Left kidney (tissue), 2 donors: Measurements from ENCODE around the gene ENDOD1. TPM values are rescaled to one million over a fixed set of nuclear protein-coding genes. Genes with fewer than 3 reads are reported as not detected.

ENCODE experiments used
- DNase-seq: peaks from one replicate; pipeline ENCODE4 v3.0.0-alpha.2; 2013
- polyA plus RNA-seq: library from polyadenylated mRNA; unstranded; fragments of 120-200 nt; gene quantifications from one replicate; pipeline ENCODE4 v1.2.1, GENCODE V29; 2013; ENCODE audit not compliant: insufficient read length

Gene ENDOD1
- polyA plus RNA-seq, 1 donor, result 19.8 TPM

DNA sequence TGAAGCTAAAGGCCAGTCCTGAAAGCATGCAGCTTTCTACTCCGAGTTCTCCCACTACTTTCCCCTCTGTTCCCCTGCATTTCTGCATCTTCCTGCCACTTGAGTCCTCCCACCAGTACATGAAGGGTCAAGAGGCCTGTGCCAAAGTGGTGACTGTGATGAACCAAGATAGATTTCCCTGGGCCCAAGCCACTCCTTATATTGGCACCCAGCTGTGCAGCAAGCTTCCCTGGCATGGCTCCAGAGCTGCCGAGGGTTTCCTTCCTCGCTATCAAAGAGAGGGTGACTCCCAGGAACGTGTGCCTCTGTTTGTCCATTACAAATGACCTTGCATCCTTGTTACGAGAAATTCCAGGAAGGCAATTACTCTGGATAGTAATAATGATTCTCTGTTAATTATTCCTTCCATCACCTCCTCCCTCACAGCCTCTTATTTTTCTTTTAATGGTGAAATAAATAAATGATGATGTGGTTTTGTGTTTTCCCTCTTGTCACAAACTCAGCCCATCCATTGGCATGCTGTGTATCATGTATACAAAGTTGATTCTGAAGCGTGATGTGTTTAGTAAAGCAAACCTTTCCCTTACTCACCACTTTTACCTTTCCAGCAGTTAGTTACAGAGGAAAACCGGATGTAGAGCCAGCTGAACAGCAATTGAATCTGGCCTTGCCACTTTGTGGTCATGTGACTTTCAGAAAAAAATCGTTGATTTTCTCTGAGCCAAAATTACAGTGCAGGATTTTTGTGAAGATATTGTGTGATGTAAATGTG, 14.7 kb upstream of the ENDOD1 start:
- no peak for DNase-seq

- no peak for DNase-seq
Measured at GRCh38 chr11:95076416-95076815, 13.2 kb upstream of the ENDOD1 start.

- DNase-seq, result no peak
Measured at GRCh38 chr11:95076981-95077380, 12.7 kb upstream of the ENDOD1 start.

GRCh38 chr11:95078526-95078925, 11.1 kb upstream of the ENDOD1 start:
- no peak for DNase-seq

DNA sequence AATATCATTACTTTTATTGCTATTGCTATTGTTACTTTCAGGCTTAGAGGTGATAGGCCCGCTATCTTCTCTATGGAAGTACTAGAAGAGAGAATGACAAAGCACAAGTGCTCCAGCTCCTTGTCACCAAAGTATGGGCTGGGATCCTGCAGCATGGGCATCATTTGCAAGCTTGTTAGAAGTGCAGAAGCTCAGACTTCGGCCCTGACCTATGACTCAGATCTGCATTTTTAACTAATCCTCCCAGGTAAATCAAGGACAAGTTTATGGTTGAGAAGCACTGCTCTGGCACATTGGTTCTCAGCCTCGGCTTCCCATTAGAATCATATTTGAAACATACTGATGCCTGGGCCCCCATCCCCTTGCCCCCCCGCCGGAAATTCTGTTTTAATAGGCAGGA, 8.6 kb upstream of the ENDOD1 start:
- DNase-seq, result no peak

- no peak for DNase-seq
Measured at GRCh38 chr11:95081412-95081811, 8.2 kb upstream of the ENDOD1 start.

- no peak for DNase-seq
Measured at GRCh38 chr11:95082576-95083001, 7.1 kb upstream of the ENDOD1 start.

GRCh38 chr11:95084509-95084908, 5.1 kb upstream of the ENDOD1 start:
- no peak for DNase-seq

GRCh38 chr11:95085117-95085816, 4.4 kb upstream of the ENDOD1 start:
- no peak for DNase-seq

DNA sequence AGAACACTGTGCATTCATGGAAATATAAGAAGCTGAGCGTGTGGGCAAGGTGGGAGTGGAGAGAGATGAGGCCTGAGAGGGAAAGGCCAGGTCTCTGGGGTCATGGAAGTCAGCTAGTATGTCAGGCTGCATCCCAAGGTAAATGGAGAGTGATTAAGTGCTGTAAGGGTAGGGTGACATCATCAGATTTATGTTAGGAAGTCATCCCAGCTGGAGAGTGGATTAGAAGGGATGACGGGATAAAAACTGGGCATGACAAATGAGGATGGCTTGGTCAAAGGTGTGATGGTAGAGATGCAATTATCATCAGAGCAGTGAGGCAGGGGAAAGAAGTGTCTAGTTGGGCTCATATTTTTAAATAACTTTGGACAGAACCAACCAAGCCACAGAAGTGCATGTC, 3.5 kb upstream of the ENDOD1 start:
- no peak for DNase-seq

GRCh38 chr11:95086836-95087570, 2.6 kb upstream of the ENDOD1 start:
- DNase-seq, result no peak

- no peak for DNase-seq
Measured at GRCh38 chr11:95088946-95089619, 563 bp upstream of the ENDOD1 start.

DNA sequence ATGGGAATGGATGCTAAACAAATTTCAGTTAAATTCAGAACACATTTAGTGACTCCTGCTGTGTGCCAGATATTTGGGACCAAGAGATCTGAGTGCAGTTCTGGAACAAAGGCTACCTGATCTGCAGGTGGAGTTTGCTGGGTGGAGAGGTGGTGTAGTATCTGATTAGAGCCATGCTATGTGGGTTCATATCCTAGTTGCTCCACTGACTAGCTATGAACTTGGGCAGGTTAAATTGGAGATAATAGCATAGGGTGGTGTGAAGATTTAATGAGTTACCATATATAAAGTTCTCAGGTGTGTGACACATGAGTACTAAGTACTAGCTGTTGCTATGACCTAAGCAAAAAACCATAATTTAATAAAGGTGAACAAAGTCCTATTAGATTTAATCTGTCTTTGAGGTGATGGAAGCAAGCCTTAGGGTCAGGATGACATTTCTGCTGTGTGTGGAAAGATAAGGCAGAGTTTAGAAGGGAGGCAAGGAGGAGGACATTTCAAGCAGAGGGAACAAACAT, 2.1 kb downstream of the ENDOD1 start:
- no peak for DNase-seq

GRCh38 chr11:95092549-95093324, 3.1 kb downstream of the ENDOD1 start:
- no peak for DNase-seq

DNA sequence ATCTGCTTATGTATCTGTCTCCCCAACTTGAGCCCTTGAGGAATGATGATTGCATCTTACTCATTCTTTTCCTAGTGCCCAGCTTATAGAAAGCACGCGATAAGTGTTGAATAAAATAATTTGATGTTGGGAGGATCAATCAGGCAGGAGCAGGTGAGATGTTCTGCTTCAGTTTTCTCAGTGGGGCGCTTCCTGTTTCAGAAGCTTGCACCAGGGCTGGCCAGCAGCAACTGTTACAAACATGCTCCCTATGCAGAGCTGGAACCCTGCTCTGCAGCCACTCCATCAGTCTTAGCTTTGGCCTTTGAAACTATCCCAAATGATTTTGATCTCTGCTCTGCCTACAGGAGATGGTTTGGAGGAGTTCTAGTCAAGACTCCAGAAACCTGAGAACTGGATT, 3.9 kb downstream of the ENDOD1 start:
- no peak for DNase-seq

GRCh38 chr11:95095858-95096587, 6.4 kb downstream of the ENDOD1 start:
- DNase-seq, result no peak

DNA sequence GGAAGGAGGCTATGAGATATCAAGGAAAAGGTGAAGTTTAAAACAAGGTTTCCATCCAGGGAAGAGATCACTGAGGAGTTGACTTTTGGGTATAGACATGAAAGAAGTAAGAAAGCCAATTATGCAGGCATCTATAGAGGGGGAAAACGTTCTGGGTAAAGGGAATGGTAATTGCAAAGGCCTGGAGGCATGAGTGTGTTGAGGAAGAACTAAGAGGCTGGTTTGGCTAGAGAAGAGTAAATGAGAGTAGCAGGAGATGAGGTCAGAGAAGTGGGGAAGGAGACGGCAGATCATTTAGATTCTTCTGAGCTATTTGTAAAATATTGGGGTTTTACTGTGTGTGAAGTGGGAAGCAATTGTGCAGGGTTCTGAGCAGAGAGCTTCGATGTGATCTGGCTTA, 7.6 kb downstream of the ENDOD1 start:
- no peak for DNase-seq

DNA sequence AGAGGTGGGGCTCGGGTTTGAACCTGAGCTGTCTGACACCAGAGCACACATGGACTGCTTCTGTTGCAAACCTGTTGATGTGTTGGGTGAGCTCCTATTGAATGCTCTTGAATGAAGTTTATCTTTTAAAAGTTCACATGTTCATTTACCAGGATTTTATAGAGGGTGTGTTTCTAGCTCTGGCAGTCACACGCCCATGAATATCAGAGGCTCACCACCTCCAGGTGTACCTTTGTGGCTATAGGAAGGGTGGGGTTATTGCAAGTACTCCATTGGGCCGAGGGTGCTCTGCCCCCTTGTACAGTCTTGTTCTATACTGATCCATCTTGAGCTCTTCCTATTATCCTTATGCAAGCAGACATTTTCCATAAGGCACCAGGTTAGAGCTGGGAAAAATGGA, 9.2 kb downstream of the ENDOD1 start:
- no peak for DNase-seq

DNA sequence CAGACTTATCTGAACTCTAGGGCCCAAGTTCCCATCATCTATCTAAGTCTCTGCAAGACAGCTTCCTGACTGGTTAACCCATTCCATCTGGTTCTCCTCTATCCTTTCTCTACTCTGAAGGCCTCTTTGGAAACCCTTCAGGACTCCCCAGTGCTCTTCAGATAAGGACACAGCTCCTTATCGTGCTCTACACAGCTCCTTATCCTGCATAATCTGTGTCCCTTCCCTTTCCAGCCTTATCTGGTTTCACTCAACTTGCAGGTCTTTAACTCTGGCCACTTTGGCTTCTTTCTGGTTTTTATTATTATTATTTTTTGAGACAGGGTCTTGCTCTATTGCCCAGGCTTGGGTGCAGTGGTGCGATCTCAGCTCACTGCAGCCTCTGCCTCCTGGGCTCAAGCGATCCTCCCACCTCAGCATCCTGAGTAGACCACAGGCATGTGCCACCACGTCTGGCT, 10.6 kb downstream of the ENDOD1 start:
- DNase-seq, result no peak

DNA sequence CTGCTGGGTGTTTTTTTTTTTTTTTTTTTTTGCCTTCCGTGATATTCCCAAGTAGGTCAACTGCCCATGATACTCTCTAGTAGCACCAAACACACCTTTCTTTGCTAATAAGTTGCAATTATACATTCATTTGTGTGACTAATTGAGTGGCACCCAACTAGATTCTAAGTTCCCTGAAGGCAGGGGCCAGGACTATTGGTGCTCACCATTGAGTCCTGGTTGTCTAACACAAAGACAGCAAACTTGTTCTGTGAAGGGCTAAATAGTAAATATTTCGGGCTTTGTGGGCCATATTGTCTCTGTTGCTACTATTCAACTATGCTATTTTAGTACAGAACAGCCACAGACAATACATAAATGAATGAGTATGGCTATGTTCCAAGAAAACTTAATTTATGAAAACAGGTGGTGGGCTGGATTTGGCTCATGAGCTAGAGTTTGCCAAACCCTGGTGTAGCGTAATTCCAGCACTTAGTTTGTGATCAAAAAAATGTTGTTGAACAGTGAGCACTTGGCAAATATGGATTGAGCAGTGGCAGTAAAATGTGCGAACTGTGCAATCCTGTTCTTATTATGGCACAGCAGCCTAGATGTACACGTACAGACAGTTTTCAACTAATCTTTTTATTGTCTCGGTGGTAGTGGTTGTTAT, 11.3 kb downstream of the ENDOD1 start:
- no peak for DNase-seq
